ENCODE measurements around the gene SSBP3.

The SSBP3 gene

GRCh38 chr1:54372978-54373377 is 33.2 kb downstream of the SSBP3 start:
- DNase-seq (ENCODE audit: low read depth in 1 of 2, low spot score in 1 of 2): no peak

- DNase-seq (ENCODE audit: low read depth in 1 of 2, low spot score in 1 of 2): no peak
These were observed 34.3 kb downstream of the SSBP3 start for GRCh38 chr1:54371942-54372275.

DNA sequence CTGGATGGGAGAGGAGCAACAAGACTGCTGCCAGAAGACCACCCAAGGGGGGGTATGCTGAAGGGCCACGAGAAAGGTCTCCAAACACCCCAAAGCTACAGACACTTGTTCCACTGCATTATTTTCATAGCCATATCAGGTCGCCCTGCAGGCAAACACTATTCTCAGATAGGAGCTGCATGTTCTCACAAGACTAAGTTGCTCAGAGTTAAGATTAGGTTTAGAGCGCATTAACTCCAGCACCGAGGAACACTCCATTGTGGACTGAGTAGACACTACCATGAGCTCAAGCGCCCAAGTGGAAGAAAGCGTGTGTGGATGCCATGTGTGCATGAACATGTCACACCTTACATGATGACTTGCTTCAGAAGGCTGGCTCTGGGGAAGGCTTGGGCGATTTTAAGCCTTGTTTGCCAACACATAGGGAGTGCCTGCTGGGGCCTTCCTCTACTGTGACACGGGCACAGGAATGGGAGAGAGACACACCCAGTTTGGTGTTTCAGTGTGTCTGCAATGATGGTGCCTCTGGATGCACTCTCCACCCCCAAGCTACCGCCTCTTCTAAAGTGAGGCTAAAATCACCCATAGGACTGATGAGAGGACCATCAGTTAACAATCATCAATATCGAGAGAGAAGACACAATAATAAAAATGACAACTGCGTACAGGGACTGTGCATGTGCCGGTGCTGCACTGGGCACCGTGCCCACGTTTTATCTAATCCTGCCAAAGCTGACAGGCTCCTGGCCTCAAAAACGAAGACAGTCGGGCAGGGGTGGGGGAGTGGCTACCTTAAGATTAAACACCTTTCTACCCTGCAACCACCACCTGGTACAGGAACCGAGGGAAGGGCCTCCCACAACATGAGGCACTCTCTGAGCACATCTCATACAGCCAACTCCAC is 34.9 kb downstream of the SSBP3 start:
- DNase-seq (ENCODE audit: low read depth in 1 of 2, low spot score in 1 of 2): no peak

- no peak for DNase-seq (ENCODE audit: low read depth in 1 of 2, low spot score in 1 of 2)
These were observed 35.8 kb downstream of the SSBP3 start for GRCh38 chr1:54370287-54370989.

DNA sequence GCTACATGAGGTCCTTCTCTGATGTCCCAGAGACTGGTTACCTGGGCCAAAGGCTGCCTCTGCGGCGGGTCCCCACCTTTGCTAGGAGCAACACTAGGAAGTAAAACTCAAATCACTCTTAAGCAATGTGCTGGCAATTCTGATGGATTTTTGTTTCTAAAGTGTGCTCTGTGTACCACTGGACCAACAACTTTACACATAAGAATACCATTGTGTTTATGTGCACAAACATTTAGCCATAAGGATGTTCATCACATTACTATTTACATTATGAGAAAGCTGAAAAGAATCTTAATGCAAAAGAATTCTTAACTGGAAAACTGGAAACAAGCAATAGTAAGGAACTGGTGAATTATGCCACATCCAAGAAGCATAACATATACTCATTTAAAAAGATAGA is 38.6 kb downstream of the SSBP3 start:
- DNase-seq (ENCODE audit: low read depth in 1 of 2, low spot score in 1 of 2): no peak

DNA sequence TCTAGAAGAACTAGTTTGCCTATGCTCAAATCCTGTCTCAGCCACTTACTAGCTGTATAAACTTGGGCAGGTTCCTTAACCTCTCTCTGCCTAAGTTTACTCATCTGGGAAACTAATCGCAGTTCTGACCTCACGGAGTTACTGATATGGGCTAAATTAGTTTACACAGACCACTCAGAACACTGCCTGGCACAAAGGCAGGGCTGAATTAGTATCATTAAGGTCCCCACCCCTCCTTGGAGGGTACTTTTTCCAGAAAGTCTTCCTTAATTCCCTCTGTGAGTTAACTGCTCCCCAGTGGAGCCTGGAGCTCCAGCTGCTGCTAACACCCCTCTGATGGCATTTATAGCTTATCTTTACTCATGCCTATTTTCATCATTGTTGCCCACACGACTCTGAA is 40.3 kb downstream of the SSBP3 start:
- DNase-seq (ENCODE audit: low read depth in 1 of 2, low spot score in 1 of 2): no peak

DNA sequence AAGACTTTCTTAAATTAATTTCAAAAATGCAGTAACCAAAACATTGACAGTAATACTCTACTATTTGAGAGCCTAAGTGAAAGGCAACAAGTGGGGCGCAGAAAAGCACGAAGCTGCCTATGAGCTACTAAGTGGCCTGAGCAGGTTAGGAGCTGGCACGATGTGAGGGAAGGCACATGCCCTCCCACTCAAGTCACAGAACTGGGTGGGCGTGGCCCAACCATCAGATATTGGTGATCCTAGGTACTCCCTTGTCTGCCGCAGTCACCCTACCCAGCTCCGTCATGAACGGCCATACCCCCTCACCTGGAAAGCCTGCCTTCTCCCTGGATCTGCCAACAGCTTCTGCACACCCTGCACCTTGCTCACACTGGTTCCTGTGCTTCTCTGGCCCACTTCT is 40.8 kb downstream of the SSBP3 start:
- DNase-seq (ENCODE audit: low read depth in 1 of 2, low spot score in 1 of 2): no peak

GRCh38 chr1:54364995-54365394 is 41.2 kb downstream of the SSBP3 start:
- no peak for DNase-seq (ENCODE audit: low read depth in 1 of 2, low spot score in 1 of 2)

DNA sequence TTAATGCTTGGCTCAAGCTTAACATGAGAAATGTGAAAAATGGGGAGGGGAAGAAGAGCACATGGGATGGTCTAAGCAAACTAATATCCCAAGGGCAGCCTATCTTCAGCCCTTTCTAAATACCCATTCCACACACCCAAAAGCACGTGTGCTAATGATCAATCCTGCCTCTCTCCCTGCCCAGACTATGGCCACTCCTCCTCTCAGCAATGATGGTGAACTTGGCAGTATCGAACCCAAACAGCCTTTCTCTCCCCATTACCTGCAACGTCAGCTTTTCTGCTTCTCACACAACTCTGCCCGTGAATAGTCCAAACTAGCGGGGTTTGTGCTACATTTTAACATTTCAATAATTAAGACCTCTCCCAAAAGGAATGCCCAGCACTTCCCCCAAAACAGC is 41.6 kb downstream of the SSBP3 start:
- no peak for DNase-seq (ENCODE audit: low read depth in 1 of 2, low spot score in 1 of 2)

DNA sequence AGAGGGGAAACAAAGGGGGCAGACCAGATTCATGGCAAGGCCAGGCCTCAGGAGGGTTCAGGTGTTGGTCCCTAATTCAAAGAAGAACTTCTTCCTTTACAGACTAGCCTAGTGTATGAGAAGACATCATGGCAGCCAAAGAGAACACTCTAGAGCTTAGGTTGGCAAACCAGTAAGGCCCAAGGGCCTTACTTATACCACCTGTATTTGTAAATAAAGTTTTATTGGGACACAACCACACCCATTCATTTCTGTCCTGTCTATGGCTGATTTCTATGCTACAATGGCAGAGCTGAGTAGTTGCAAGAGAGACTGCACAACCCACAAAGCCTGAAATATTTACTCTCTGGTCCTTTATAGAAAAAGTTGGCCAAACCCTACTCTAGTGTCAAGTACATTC is 42.3 kb downstream of the SSBP3 start:
- no peak for DNase-seq (ENCODE audit: low read depth in 1 of 2, low spot score in 1 of 2)

- DNase-seq (ENCODE audit: low read depth in 1 of 2, low spot score in 1 of 2): no peak
These were observed 43.3 kb downstream of the SSBP3 start for GRCh38 chr1:54362881-54363340.

- DNase-seq (ENCODE audit: low read depth in 1 of 2, low spot score in 1 of 2): no peak
These were observed 44.9 kb downstream of the SSBP3 start for GRCh38 chr1:54361342-54361741.

GRCh38 chr1:54360165-54361005 is 45.8 kb downstream of the SSBP3 start:
- no peak for DNase-seq (ENCODE audit: low read depth in 1 of 2, low spot score in 1 of 2)

DNA sequence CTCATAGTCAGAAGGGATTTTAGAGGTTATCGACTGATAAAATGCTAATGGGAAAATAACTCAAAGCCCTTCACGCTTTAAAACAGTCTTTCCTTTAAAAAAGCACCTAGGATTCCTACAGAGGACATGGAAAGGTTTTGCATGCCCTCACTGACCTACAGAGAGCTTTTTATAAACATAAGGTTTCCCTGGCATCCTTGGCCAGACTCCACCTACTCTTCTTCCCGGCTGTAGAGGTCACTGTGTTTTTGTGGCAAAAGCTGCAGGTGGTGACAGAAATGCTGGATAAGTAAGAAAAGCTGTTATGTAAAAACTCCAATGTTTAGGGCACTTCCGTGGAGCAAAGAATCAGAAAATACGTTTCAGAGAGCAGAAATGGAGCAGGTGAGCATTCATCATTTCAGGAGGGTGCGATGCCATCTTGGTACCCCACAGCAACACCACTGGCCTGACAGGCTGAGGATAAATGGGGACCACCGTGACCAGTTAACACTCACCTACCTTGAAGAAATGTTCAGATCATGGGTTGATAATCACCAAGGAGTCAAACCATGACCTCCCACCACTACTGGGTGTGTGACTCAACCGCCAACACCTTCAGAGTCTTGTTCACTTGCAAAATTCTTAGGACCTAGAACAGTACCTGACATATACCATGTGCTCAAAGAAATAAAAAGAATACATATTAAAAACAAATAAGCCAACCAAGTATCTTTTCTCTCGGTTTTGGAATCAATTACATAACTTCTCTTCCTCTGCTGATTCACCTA is 46.6 kb downstream of the SSBP3 start:
- no peak for DNase-seq (ENCODE audit: low read depth in 1 of 2, low spot score in 1 of 2)

GRCh38 chr1:54358503-54359168 is 47.6 kb downstream of the SSBP3 start:
- DNase-seq (ENCODE audit: low read depth in 1 of 2, low spot score in 1 of 2): no peak

GRCh38 chr1:54357967-54358366 is 48.2 kb downstream of the SSBP3 start:
- no peak for DNase-seq (ENCODE audit: low read depth in 1 of 2, low spot score in 1 of 2)

- no peak for DNase-seq (ENCODE audit: low read depth in 1 of 2, low spot score in 1 of 2)
These were observed 49.5 kb downstream of the SSBP3 start for GRCh38 chr1:54356680-54357147.

DNA sequence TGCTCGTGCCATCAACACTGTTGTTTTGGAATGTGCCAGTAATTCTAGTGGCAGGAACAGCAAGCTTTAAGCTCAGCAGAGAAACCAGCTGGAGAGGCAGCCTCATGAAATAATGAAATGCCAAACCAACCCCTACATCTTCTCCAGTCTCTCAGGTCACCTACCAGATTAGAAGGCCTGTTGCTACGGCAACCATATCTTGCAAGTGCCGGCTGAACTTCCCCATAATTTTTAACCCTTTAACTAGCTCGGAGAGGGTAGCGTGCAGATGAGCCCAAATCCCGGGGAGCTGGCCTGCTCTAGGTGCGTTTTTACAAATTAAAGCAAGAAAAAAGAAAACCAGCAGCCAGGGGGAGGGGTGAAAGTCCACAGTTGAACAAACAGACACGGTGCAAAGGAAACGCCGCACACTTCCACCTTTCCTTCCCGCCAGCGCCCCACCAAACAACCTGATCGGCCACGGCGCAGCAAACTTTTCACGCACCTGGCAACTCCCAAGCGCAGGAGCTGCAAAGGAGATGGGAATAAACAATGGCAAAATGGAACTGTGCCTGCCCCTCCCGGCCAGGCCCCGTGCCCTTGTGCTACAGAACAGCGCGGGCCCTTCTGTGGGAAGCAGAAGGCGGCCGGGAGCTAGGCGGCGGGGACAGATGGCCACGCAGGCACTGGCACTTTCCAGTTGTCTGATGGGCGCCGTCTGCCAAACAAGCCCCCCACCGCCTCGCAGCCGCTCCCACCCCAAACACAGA is 50.1 kb downstream of the SSBP3 start:
- DNase-seq (ENCODE audit: low read depth in 1 of 2, low spot score in 1 of 2): no peak

DNA sequence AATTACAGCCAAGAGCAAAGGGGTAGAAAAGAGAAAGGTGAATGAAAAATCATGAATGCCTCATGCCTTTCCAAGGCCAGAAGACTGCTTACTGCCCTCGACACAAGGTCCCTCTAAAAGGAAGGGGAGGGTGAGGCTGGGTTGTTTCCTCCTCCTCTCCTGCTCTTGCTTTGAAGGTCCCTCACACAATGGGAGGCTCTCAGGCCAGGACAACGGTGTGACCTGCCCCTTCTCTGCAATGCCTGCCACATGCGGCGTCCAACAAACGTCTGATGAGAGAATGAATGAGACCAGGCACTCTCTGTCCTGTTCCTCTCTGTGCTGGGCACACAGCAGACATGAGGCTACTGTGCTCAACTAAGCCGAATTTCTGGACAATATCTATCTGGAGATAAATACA is 51.3 kb downstream of the SSBP3 start:
- DNase-seq (ENCODE audit: low read depth in 1 of 2, low spot score in 1 of 2): no peak

DNA sequence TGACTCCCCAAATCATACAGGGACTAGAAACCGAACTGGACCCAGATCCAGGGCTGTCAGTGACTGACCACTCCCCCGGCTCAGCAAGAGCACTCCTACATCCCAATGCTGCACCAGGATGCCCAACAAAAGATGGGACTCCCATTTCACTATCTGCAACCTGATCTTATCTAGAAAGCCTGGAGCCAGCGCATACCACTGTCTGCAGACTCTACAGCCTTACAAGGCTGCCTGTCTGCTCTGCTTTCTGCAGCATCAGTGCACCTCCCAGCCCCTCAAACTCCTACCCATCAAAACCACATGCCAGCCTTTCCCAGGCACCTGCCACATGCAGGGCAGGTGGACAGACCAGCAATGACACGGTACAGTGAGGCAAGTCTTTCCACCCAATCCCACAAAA is 52.2 kb downstream of the SSBP3 start:
- DNase-seq (ENCODE audit: low read depth in 1 of 2, low spot score in 1 of 2): no peak
